GM23338 (cell line): ENCODE measurements around the gene CMBL. TPM values are rescaled to one million over a fixed set of nuclear protein-coding genes. Genes with fewer than 3 reads are reported as not detected.

ENCODE experiments used
- ATAC-seq: fragments of 200-7000 bp; cut with Tn5 transposase; 3 replicates; pipeline ENCODE4 v1.9.1; 2020
- DNase-seq: peaks from one replicate; pipeline ENCODE4 v3.0.0-alpha.2; 2015; ENCODE audit warnings: low spot score
- H2AFZ ChIP-seq: fragments of 200-600 bp; sonication (generic); 2 replicates; pipeline ENCODE4 v1.8.0; 2016; ENCODE audit warnings: antibody characterized with exemption, mild to moderate bottlenecking, moderate library complexity
- H3F3A ChIP-seq: fragments of 200-600 bp; sonication (generic); replicated peaks from 2 replicates; pipeline ENCODE4 v1.8.0; 2017; ENCODE audit warnings: antibody characterized with exemption, mixed run types, low read depth
- H3K27ac ChIP-seq: fragments of 200-600 bp; sonication (generic); 2 replicates; pipeline ENCODE4 v1.6.1; 2016; ENCODE audit warnings: low read depth
- H3K27me3 ChIP-seq: fragments of 200-600 bp; sonication (generic); 2 replicates; pipeline ENCODE4 v1.8.0; 2016; ENCODE audit warnings: mild to moderate bottlenecking, mixed run types, moderate library complexity; ENCODE audit not compliant: insufficient read depth
- H3K36me3 ChIP-seq: fragments of 200-600 bp; sonication (generic); 2 replicates; pipeline ENCODE4 v1.8.0; 2016; ENCODE audit warnings: mild to moderate bottlenecking; ENCODE audit not compliant: insufficient read depth
- H3K4me1 ChIP-seq: fragments of 200-600 bp; sonication (generic); 2 replicates; pipeline ENCODE4 v1.8.0; 2016; ENCODE audit warnings: mild to moderate bottlenecking, moderate library complexity; ENCODE audit not compliant: insufficient read depth
- H3K4me2 ChIP-seq: fragments of 200-600 bp; sonication (generic); 2 replicates; pipeline ENCODE4 v1.7.1; 2017; ENCODE audit warnings: mixed run types
- H3K4me3 ChIP-seq: fragments of 200-600 bp; sonication (generic); 2 replicates; pipeline ENCODE4 v1.6.1; 2016; ENCODE audit warnings: mixed run types
- H3K79me2 ChIP-seq: fragments of 200-600 bp; sonication (generic); replicated peaks from 2 replicates; pipeline ENCODE4 v1.8.0; 2017; ENCODE audit warnings: mild to moderate bottlenecking; ENCODE audit not compliant: insufficient read depth
- H3K9me2 ChIP-seq: fragments of 200-600 bp; sonication (generic); 2 replicates; pipeline ENCODE4 v1.8.0; 2017; ENCODE audit not compliant: insufficient read depth
- H4K20me1 ChIP-seq: fragments of 200-600 bp; sonication (generic); replicated peaks from 2 replicates; pipeline ENCODE4 v1.8.0; 2017; ENCODE audit warnings: mild to moderate bottlenecking; ENCODE audit not compliant: insufficient read depth
- H3K27ac Mint-ChIP-seq: 2 replicates; pipeline ENCODE4 v1.8.0; 2020; ENCODE audit warnings: inconsistent platforms, mild to moderate bottlenecking, moderate library complexity, mixed read lengths
- H3K27me3 Mint-ChIP-seq: 3 replicates; pipeline ENCODE4 v1.8.0; 2022; ENCODE audit warnings: low read depth, mild to moderate bottlenecking, moderate library complexity, mixed read lengths, inconsistent platforms; ENCODE audit not compliant: insufficient read depth, poor library complexity
- H3K36me3 Mint-ChIP-seq: 3 replicates; pipeline ENCODE4 v1.8.0; 2021; ENCODE audit warnings: low read depth, mild to moderate bottlenecking, inconsistent platforms, moderate library complexity, mixed read lengths
- H3K4me1 Mint-ChIP-seq: 3 replicates; pipeline ENCODE4 v1.8.0; 2020; ENCODE audit warnings: mild to moderate bottlenecking, inconsistent platforms, mixed read lengths
- H3K4me3 Mint-ChIP-seq: 3 replicates; pipeline ENCODE4 v1.8.0; 2021; ENCODE audit warnings: moderate library complexity, mild to moderate bottlenecking, inconsistent platforms, mixed read lengths
- H3K9me3 Mint-ChIP-seq: 3 replicates; pipeline ENCODE4 v1.8.0; 2020; ENCODE audit warnings: moderate library complexity, mild to moderate bottlenecking, inconsistent platforms, mixed read lengths
- CREB1 ChIP-seq: fragments of 250-450 bp; sonication (Bioruptor Pico); IDR thresholded peaks from 2 replicates; pipeline ENCODE4 v1.5.0; 2020; ENCODE audit warnings: low read depth, mild to moderate bottlenecking, moderate library complexity
- CTCF ChIP-seq, 2 experiments: fragments of 200-600 bp in 1 of 2; sonication (generic) in 1 of 2; conservative IDR thresholded peaks; 2 replicates each; pipeline versions ENCODE4 v1.5.1 to v1.6.1; 2016 to 2017; ENCODE audit warnings: antibody characterized with exemption in 2 of 2, low read depth in 2 of 2, mild to moderate bottlenecking in 2 of 2, moderate library complexity in 1 of 2
- ETS1 ChIP-seq: IDR thresholded peaks from 2 replicates; pipeline ENCODE4 v1.6.1; 2016; ENCODE audit warnings: antibody characterized with exemption
- EZH2 ChIP-seq: fragments of 200-600 bp; sonication (generic); IDR thresholded peaks from one replicate; pipeline ENCODE4 v1.8.0; 2017; ENCODE audit warnings: antibody characterized with exemption, mild to moderate bottlenecking, low read depth; ENCODE audit not compliant: unreplicated experiment
- EZH2phosphoT487 ChIP-seq: fragments of 200-600 bp; sonication (generic); IDR thresholded peaks from one replicate; pipeline ENCODE4 v1.8.1; 2018; ENCODE audit warnings: antibody characterized with exemption; ENCODE audit not compliant: unreplicated experiment
- JUNB ChIP-seq: IDR thresholded peaks from one replicate; pipeline ENCODE4 v1.6.1; 2016; ENCODE audit warnings: antibody characterized with exemption; ENCODE audit not compliant: unreplicated experiment
- NANOG ChIP-seq: IDR thresholded peaks from 2 replicates; pipeline ENCODE4 v1.6.1; 2016; ENCODE audit warnings: antibody characterized with exemption, borderline replicate concordance
- POLR2AphosphoS5 ChIP-seq: IDR thresholded peaks from 2 replicates; pipeline ENCODE4 v1.6.1; 2016; ENCODE audit warnings: antibody characterized with exemption, low read depth
- REST ChIP-seq: IDR thresholded peaks from one replicate; pipeline ENCODE4 v1.6.1; 2018; ENCODE audit warnings: antibody characterized with exemption; ENCODE audit not compliant: unreplicated experiment
- STAT1 ChIP-seq: IDR thresholded peaks from one replicate; pipeline ENCODE4 v1.6.1; 2016; ENCODE audit warnings: antibody characterized with exemption; ENCODE audit not compliant: unreplicated experiment
- ZNF114 ChIP-seq: fragments of 250-450 bp; sonication (Bioruptor Pico); IDR thresholded peaks from 2 replicates; pipeline ENCODE4 v1.5.0; 2020; ENCODE audit warnings: mild to moderate bottlenecking, moderate library complexity
- ZNF331 ChIP-seq: fragments of 250-450 bp; sonication (Bioruptor Pico); IDR thresholded peaks from 2 replicates; pipeline ENCODE4 v1.5.0; 2020; ENCODE audit warnings: low read depth, mild to moderate bottlenecking, moderate library complexity
- ZNF462 ChIP-seq: fragments of 250-450 bp; sonication (Bioruptor Pico); IDR thresholded peaks from 2 replicates; pipeline ENCODE4 v1.5.0; 2020; ENCODE audit warnings: mild to moderate bottlenecking, moderate library complexity
- polyA plus RNA-seq: library from polyadenylated mRNA; unstranded; fragments of >200 nt; fragmentation: Nextera tagmentation; extraction: Ambion mirVana; gene quantifications from 2 replicates; pipeline ENCODE4 v1.2.1, GENCODE V29; 2016
- total RNA-seq: library from RNA; depleted of rRNA; stranded (reverse); fragments of >200 nt; shearing (Covaris generic); gene quantifications from 2 replicates; pipeline ENCODE4 v1.2.3, GENCODE V29; 2014

The CMBL gene
- total and polyA plus RNA-seq, 2 experiments from 2014 or later = 13.2 to 24.1 TPM

GRCh38 chr5:10320793-10321192, 13.1 kb upstream of the CMBL start:
- Mint-ChIP-seq H3K9me3 (peaks cover 1% of the 10 kb centered on the region; the same call in 1 of the 3 replicates), H3K36me3 (no peaks in the 10 kb centered on the region), H3K27me3 (peaks cover 13% of the 10 kb centered on the region), H3K4me3 (no peak overlapping the region), H3K4me1 (no peaks in the 10 kb centered on the region; the same call in 2 of the 3 replicates), H3K27ac (no peak overlapping the region)
- ATAC-seq (no peak), DNase-seq (no peak)
- Histone ChIP-seq H3K36me3 (no peaks in the 10 kb centered on the region), H3F3A (no peaks in the 10 kb centered on the region), H3K4me1 (no peaks in the 10 kb centered on the region), H3K27ac (no peak overlapping the region), H3K9me2 (no peaks in the 10 kb centered on the region; the same call in 1 of the 2 replicates), H3K27me3 (no peaks in the 10 kb centered on the region), H2AFZ (no peak overlapping the region), H3K4me2 (no peak overlapping the region), H3K79me2 (no peaks in the 10 kb centered on the region), H4K20me1 (no peaks in the 10 kb centered on the region), H3K4me3 (no peak overlapping the region)
- TF ChIP-seq ZNF462 (CRISPR knock-in tag) = no peak
- TF ChIP-seq STAT1 = no peak
- TF ChIP-seq ZNF114 (CRISPR knock-in tag) = no peak
- no peak for TF ChIP-seq REST
- TF ChIP-seq EZH2 = no peak
- no peak for TF ChIP-seq POLR2AphosphoS5
- no peak for TF ChIP-seq NANOG
- TF ChIP-seq CTCF (conservative IDR thresholded peaks at IDR 0.05; ENCODE audit: low read depth in 2 of 2) = no peak
- no peak for TF ChIP-seq ZNF331
- no peak for TF ChIP-seq CREB1 (CRISPR knock-in tag)
- TF ChIP-seq EZH2phosphoT487 = no peak
- TF ChIP-seq ETS1 = no peak
- TF ChIP-seq JUNB = no peak
